AG04450 (cell line): ENCODE measurements around the gene NXPH1. TPM values are rescaled to one million over a fixed set of nuclear protein-coding genes. Genes with fewer than 3 reads are reported as not detected.

ENCODE experiments used
- CTCF ChIA-PET: fragments of 300-600, 350-600 bp; formaldehyde crosslinking; extraction: SDS; loops from one replicate; lab custom pipeline; 2022; ENCODE audit warnings: antibody characterized with exemption, inconsistent platforms; lab: Charles Lee
- POLR2A ChIA-PET: fragments of 350-600 bp; formaldehyde crosslinking; extraction: SDS; loops from one replicate; lab custom pipeline; 2021; ENCODE audit warnings: antibody characterized with exemption, inconsistent platforms; lab: Yijun Ruan, JAX
- DNase-seq: peaks from one replicate; pipeline ENCODE4 v3.0.0-alpha.2; 2011; ENCODE audit warnings: low read depth, low spot score
- H3K27ac ChIP-seq: one replicate; pipeline ENCODE4 v1.5.1; 2012; ENCODE audit warnings: low read depth, low read length, control low read depth
- H3K27me3 ChIP-seq: one replicate; pipeline ENCODE4 v1.6.0; 2012; ENCODE audit warnings: low read length; ENCODE audit not compliant: control insufficient read depth, insufficient read depth
- H3K4me3 ChIP-seq: 2 replicates; pipeline ENCODE4 v1.5.1; 2011; ENCODE audit warnings: mild to moderate bottlenecking, low read depth, low read length, control low read depth
- H3K9me3 ChIP-seq: 2 replicates; pipeline ENCODE4 v1.5.1; 2012; ENCODE audit warnings: low read length; ENCODE audit not compliant: control insufficient read depth, insufficient read depth
- CTCF ChIP-seq: IDR thresholded peaks from 2 replicates; pipeline ENCODE4 v1.5.1; 2011; ENCODE audit warnings: low read depth, low read length, control low read depth, inconsistent platforms
- polyA plus RNA-seq: library from polyadenylated mRNA; depleted of rRNA; stranded (reverse); fragments of >200 nt; gene quantifications from 2 replicates; pipeline ENCODE4 v1.2.3, GENCODE V29; 2011

NXPH1 gene
- polyA plus RNA-seq, 1 experiment = not detected

GRCh38 chr7:8638076-8638475 lies 204.7 kb downstream of the NXPH1 start:
- Histone ChIP-seq H3K27ac (no peak overlapping the region), H3K4me3 (no peak overlapping the region), H3K27me3 (no peaks in the 10 kb centered on the region), H3K9me3 (peaks cover 8% of the 10 kb centered on the region)
- no peak for TF ChIP-seq CTCF
- ChIA-PET POLR2A (no interaction called here), CTCF (no interaction called here)
- DNase-seq = no peak

- Histone ChIP-seq H3K4me3 (no peak overlapping the region), H3K9me3 (peaks cover 8% of the 10 kb centered on the region), H3K27me3 (no peaks in the 10 kb centered on the region), H3K27ac (no peak overlapping the region)
- ChIA-PET POLR2A (no interaction called here), CTCF (no interaction called here)
- TF ChIP-seq CTCF = no peak
- no peak for DNase-seq
Observed at GRCh38 chr7:8639668-8640067, 206.3 kb downstream of the NXPH1 start.

GRCh38 chr7:8640671-8641070 lies 207.3 kb downstream of the NXPH1 start:
- ChIA-PET POLR2A (no interaction called here), CTCF (no interaction called here)
- no peak for TF ChIP-seq CTCF
- Histone ChIP-seq H3K27ac (no peak overlapping the region), H3K27me3 (no peaks in the 10 kb centered on the region), H3K9me3 (peaks cover 8% of the 10 kb centered on the region), H3K4me3 (no peak overlapping the region)
- DNase-seq = no peak

GRCh38 chr7:8668627-8669500 lies 235.5 kb downstream of the NXPH1 start:
- H3K27me3 ChIP-seq = no peaks in the 10 kb centered on the region
- no peak overlapping the region for H3K27ac ChIP-seq
- no peak for DNase-seq
- no peak for TF ChIP-seq CTCF
- POLR2A ChIA-PET = no interaction called here
- CTCF ChIA-PET = interaction anchor here (0.7 kb wide), 1 partner anchor 323 kb away, joined by 3 read pairs; no protein-coding TSS in a partner anchor
- no peak overlapping the region for H3K4me3 ChIP-seq
- H3K9me3 ChIP-seq = peaks cover 15% of the 10 kb centered on the region

- H3K9me3 ChIP-seq = peaks cover 15% of the 10 kb centered on the region
- H3K4me3 ChIP-seq = no peak overlapping the region
- CTCF ChIA-PET = no interaction called here
- DNase-seq = no peak
- H3K27ac ChIP-seq = no peak overlapping the region
- no peaks in the 10 kb centered on the region for H3K27me3 ChIP-seq
- TF ChIP-seq CTCF = no peak
- POLR2A ChIA-PET = no interaction called here
Observed at GRCh38 chr7:8669501-8669851, 236.1 kb downstream of the NXPH1 start.
